Measurements from ENCODE around the gene ATP1A3. TPM values are rescaled to one million over a fixed set of nuclear protein-coding genes. Genes with fewer than 3 reads are reported as not detected.

ATP1A3 gene
- total and polyA plus RNA-seq, 2 of the 13 experiments (the other 11 are each of a cell fraction or from before 2014, with no cell fraction given), result 0.01 to 0.04 TPM

DNA sequence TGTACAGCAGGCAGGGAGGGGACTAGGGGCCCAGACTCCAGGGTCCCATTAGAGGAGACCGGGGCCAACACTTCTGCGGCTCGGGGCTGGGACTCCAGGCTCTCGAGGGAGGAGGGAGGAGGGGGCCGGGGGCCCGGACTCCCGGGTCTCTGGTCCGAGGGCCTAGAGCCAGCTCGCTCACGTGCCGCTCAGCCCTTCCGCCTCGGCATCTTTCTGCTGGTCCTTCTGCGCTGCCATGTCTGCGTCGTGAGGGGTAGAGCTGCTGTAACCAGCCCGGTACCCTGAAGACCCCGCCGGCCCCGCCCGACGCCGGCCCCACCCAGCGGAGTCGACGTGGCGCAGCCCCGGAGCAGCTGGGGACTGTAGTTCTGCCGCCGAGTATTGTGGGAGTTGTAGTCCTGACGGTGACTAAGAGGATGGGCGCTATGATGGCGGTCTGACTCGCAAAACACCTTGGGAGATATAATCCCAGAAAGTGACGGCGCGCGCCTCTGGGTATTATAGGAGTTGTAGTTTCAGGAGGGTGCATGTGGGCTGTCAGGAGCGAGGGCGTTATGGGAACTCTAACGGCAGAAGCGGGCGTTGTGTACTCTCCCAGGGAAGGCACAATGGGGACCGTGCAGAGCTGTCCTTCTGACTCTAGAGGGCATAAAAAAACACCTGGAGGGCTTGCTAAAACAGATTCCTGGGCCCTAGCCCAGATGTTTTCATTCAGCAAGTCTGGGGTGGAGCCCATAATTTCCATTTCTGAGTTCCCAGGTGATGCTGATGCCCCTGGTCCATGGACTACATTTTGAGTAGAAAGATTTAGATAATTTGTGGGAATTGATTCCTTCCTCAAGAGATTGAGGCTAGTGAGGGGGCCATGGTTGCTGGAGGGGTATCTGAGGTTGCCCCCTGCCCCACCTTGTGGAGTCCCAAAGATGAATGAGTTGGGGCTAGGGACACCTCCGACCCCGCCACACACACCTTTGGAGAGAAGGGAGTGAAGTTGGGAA, 34.7 kb downstream of the ATP1A3 start, which contains the start of gene RABAC1 (continued):
- TF ChIP-seq, protein P1, sequence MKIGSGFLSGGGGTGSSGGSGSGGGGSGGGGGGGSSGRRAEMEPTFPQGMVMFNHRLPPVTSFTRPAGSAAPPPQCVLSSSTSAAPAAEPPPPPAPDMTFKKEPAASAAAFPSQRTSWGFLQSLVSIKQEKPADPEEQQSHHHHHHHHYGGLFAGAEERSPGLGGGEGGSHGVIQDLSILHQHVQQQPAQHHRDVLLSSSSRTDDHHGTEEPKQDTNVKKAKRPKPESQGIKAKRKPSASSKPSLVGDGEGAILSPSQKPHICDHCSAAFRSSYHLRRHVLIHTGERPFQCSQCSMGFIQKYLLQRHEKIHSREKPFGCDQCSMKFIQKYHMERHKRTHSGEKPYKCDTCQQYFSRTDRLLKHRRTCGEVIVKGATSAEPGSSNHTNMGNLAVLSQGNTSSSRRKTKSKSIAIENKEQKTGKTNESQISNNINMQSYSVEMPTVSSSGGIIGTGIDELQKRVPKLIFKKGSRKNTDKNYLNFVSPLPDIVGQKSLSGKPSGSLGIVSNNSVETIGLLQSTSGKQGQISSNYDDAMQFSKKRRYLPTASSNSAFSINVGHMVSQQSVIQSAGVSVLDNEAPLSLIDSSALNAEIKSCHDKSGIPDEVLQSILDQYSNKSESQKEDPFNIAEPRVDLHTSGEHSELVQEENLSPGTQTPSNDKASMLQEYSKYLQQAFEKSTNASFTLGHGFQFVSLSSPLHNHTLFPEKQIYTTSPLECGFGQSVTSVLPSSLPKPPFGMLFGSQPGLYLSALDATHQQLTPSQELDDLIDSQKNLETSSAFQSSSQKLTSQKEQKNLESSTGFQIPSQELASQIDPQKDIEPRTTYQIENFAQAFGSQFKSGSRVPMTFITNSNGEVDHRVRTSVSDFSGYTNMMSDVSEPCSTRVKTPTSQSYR (CRISPR knock-in tag; IDR thresholded peaks at IDR 0.05; ENCODE audit: borderline replicate concordance), result no peak
- TF ChIP-seq, protein P2, sequence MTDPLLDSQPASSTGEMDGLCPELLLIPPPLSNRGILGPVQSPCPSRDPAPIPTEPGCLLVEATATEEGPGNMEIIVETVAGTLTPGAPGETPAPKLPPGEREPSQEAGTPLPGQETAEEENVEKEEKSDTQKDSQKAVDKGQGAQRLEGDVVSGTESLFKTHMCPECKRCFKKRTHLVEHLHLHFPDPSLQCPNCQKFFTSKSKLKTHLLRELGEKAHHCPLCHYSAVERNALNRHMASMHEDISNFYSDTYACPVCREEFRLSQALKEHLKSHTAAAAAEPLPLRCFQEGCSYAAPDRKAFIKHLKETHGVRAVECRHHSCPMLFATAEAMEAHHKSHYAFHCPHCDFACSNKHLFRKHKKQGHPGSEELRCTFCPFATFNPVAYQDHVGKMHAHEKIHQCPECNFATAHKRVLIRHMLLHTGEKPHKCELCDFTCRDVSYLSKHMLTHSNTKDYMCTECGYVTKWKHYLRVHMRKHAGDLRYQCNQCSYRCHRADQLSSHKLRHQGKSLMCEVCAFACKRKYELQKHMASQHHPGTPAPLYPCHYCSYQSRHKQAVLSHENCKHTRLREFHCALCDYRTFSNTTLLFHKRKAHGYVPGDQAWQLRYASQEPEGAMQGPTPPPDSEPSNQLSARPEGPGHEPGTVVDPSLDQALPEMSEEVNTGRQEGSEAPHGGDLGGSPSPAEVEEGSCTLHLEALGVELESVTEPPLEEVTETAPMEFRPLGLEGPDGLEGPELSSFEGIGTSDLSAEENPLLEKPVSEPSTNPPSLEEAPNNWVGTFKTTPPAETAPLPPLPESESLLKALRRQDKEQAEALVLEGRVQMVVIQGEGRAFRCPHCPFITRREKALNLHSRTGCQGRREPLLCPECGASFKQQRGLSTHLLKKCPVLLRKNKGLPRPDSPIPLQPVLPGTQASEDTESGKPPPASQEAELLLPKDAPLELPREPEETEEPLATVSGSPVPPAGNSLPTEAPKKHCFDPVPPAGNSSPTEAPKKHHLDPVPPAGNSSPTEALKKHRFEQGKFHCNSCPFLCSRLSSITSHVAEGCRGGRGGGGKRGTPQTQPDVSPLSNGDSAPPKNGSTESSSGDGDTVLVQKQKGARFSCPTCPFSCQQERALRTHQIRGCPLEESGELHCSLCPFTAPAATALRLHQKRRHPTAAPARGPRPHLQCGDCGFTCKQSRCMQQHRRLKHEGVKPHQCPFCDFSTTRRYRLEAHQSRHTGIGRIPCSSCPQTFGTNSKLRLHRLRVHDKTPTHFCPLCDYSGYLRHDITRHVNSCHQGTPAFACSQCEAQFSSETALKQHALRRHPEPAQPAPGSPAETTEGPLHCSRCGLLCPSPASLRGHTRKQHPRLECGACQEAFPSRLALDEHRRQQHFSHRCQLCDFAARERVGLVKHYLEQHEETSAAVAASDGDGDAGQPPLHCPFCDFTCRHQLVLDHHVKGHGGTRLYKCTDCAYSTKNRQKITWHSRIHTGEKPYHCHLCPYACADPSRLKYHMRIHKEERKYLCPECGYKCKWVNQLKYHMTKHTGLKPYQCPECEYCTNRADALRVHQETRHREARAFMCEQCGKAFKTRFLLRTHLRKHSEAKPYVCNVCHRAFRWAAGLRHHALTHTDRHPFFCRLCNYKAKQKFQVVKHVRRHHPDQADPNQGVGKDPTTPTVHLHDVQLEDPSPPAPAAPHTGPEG (CRISPR knock-in tag; IDR thresholded peaks at IDR 0.05), result no peak
- TF ChIP-seq SSRP1 (CRISPR knock-in tag; IDR thresholded peaks at IDR 0.05), result no peak
- TF ChIP-seq, protein P3, sequence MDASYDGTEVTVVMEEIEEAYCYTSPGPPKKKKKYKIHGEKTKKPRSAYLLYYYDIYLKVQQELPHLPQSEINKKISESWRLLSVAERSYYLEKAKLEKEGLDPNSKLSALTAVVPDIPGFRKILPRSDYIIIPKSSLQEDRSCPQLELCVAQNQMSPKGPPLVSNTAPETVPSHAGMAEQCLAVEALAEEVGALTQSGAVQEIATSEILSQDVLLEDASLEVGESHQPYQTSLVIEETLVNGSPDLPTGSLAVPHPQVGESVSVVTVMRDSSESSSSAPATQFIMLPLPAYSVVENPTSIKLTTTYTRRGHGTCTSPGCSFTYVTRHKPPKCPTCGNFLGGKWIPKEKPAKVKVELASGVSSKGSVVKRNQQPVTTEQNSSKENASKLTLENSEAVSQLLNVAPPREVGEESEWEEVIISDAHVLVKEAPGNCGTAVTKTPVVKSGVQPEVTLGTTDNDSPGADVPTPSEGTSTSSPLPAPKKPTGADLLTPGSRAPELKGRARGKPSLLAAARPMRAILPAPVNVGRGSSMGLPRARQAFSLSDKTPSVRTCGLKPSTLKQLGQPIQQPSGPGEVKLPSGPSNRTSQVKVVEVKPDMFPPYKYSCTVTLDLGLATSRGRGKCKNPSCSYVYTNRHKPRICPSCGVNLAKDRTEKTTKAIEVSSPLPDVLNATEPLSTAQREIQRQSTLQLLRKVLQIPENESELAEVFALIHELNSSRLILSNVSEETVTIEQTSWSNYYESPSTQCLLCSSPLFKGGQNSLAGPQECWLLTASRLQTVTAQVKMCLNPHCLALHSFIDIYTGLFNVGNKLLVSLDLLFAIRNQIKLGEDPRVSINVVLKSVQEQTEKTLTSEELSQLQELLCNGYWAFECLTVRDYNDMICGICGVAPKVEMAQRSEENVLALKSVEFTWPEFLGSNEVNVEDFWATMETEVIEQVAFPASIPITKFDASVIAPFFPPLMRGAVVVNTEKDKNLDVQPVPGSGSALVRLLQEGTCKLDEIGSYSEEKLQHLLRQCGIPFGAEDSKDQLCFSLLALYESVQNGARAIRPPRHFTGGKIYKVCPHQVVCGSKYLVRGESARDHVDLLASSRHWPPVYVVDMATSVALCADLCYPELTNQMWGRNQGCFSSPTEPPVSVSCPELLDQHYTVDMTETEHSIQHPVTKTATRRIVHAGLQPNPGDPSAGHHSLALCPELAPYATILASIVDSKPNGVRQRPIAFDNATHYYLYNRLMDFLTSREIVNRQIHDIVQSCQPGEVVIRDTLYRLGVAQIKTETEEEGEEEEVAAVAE (CRISPR knock-in tag; IDR thresholded peaks at IDR 0.05; ENCODE audit: borderline replicate concordance), result no peak
- TF ChIP-seq, protein P4, sequence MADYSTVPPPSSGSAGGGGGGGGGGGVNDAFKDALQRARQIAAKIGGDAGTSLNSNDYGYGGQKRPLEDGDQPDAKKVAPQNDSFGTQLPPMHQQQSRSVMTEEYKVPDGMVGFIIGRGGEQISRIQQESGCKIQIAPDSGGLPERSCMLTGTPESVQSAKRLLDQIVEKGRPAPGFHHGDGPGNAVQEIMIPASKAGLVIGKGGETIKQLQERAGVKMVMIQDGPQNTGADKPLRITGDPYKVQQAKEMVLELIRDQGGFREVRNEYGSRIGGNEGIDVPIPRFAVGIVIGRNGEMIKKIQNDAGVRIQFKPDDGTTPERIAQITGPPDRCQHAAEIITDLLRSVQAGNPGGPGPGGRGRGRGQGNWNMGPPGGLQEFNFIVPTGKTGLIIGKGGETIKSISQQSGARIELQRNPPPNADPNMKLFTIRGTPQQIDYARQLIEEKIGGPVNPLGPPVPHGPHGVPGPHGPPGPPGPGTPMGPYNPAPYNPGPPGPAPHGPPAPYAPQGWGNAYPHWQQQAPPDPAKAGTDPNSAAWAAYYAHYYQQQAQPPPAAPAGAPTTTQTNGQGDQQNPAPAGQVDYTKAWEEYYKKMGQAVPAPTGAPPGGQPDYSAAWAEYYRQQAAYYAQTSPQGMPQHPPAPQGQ (CRISPR knock-in tag; IDR thresholded peaks at IDR 0.05; ENCODE audit: borderline replicate concordance), result no peak

Measured in HepG2 (cell line).